Measurements from ENCODE around the gene ID1.

GRCh38 chr20:31633339-31633914 lies 28.3 kb downstream of the ID1 start:
- TF ChIP-seq CTCF (IDR thresholded peaks at IDR 0.05), result no peak
- TF ChIP-seq REST (IDR thresholded peaks at IDR 0.05), result no peak
- TF ChIP-seq RFX5 (IDR thresholded peaks at IDR 0.05), result no peak
- no peak for TF ChIP-seq MAX (IDR thresholded peaks at IDR 0.05)
- TF ChIP-seq MAFK (IDR thresholded peaks at IDR 0.05; ENCODE audit: partially characterized antibody), result no peak
- no peak for TF ChIP-seq BHLHE40 (IDR thresholded peaks at IDR 0.05; ENCODE audit: low read depth, low read length)
- no peak for TF ChIP-seq RCOR1 (IDR thresholded peaks at IDR 0.05; ENCODE audit: low read depth, low read length)

All from A549 (cell line).